Measurements from ENCODE around the gene NINJ2.

Gene NINJ2

GRCh38 chr12:547883-548470 is 115.3 kb downstream of the NINJ2 start:
- DNase-seq (ENCODE audit: low read depth), result no peak

GRCh38 chr12:546920-547845 is 116.1 kb downstream of the NINJ2 start:
- DNase-seq (ENCODE audit: low read depth), result peak; percentile 49

GRCh38 chr12:546265-546919 is 116.9 kb downstream of the NINJ2 start:
- DNase-seq (ENCODE audit: low read depth), result no peak

- no peak for DNase-seq (ENCODE audit: low read depth)
Observed at GRCh38 chr12:545835-546234, 117.4 kb downstream of the NINJ2 start.

- DNase-seq (ENCODE audit: low read depth), result no peak
Observed at GRCh38 chr12:544941-545635, 118.2 kb downstream of the NINJ2 start.

- no peak for DNase-seq (ENCODE audit: low read depth)
Observed at GRCh38 chr12:544142-544541, 119.1 kb downstream of the NINJ2 start.

GRCh38 chr12:543114-543451 is 120.2 kb downstream of the NINJ2 start:
- DNase-seq (ENCODE audit: low read depth), result no peak

GRCh38 chr12:542395-543113 is 120.7 kb downstream of the NINJ2 start:
- DNase-seq (ENCODE audit: low read depth), result no peak

GRCh38 chr12:541676-542324 is 121.4 kb downstream of the NINJ2 start:
- no peak for DNase-seq (ENCODE audit: low read depth)

GRCh38 chr12:539540-540310 is 123.5 kb downstream of the NINJ2 start:
- DNase-seq (ENCODE audit: low read depth), result no peak

- peak; percentile 42 for DNase-seq (ENCODE audit: low read depth)
Observed at GRCh38 chr12:538731-539539, 124.3 kb downstream of the NINJ2 start.

- DNase-seq (ENCODE audit: low read depth), result no peak
Observed at GRCh38 chr12:537772-538171, 125.5 kb downstream of the NINJ2 start.

GRCh38 chr12:536751-537245 is 126.4 kb downstream of the NINJ2 start:
- no peak for DNase-seq (ENCODE audit: low read depth)

GRCh38 chr12:535396-535795 is 127.8 kb downstream of the NINJ2 start:
- DNase-seq (ENCODE audit: low read depth), result no peak

- no peak for DNase-seq (ENCODE audit: low read depth)
Observed at GRCh38 chr12:534216-534615, 129.0 kb downstream of the NINJ2 start.

- DNase-seq (ENCODE audit: low read depth), result no peak
Observed at GRCh38 chr12:533718-534117, 129.5 kb downstream of the NINJ2 start.

- no peak for DNase-seq (ENCODE audit: low read depth)
Observed at GRCh38 chr12:532908-533565, 130.2 kb downstream of the NINJ2 start.

- DNase-seq (ENCODE audit: low read depth), result no peak
Observed at GRCh38 chr12:531951-532585, 131.2 kb downstream of the NINJ2 start.

All from stimulated activated CD4-positive, alpha-beta T cell treated with anti-CD3 and anti-CD28 coated beads, Interleukin-2, amount 100 ng/mL, for 4 hours (primary cell).